Mesenchymal stem cell (in vitro differentiated cells and primary cell): ENCODE data around the gene DGCR8.

ENCODE experiments used
- DNase-seq: peaks from one replicate; pipeline ENCODE4 v3.0.0-alpha.2; 2013
- H2AFZ ChIP-seq: one replicate; pipeline ENCODE4 v1.6.1; 2013; ENCODE audit warnings: low read depth, mild to moderate bottlenecking, control low read depth, inconsistent platforms, low read length, moderate library complexity
- H2AK5ac ChIP-seq: 2 replicates; pipeline ENCODE4 v1.6.1; 2013; ENCODE audit warnings: low read length, moderate library complexity, mild to moderate bottlenecking, inconsistent platforms; ENCODE audit not compliant: severe bottlenecking
- H2BK120ac ChIP-seq: one replicate; pipeline ENCODE4 v1.6.1; 2013; ENCODE audit warnings: low read depth, mild to moderate bottlenecking, inconsistent platforms, low read length, moderate library complexity
- H2BK12ac ChIP-seq, 2 experiments: one replicate each; pipeline ENCODE4 v1.6.1; 2013; ENCODE audit warnings: inconsistent platforms in 2 of 2, low read length in 2 of 2, mild to moderate bottlenecking in 2 of 2, moderate library complexity in 2 of 2, control low read depth in 1 of 2
- H2BK15ac ChIP-seq: one replicate; pipeline ENCODE4 v1.6.1; 2013; ENCODE audit warnings: mild to moderate bottlenecking, low read depth, inconsistent platforms; ENCODE audit not compliant: poor library complexity, severe bottlenecking
- H2BK5ac ChIP-seq: 2 replicates; pipeline ENCODE4 v1.6.1; 2013; ENCODE audit warnings: low read depth, mild to moderate bottlenecking, low read length, control low read depth, inconsistent platforms; ENCODE audit not compliant: poor library complexity, severe bottlenecking
- H3K14ac ChIP-seq, 2 experiments: one replicate each; pipeline ENCODE4 v1.6.1; 2013; ENCODE audit warnings: inconsistent platforms in 2 of 2, low read length in 2 of 2, control low read depth in 1 of 2, mild to moderate bottlenecking in 1 of 2, moderate library complexity in 1 of 2
- H3K18ac ChIP-seq, 2 experiments: one replicate each; pipeline ENCODE4 v1.6.1; 2013; ENCODE audit warnings: inconsistent platforms in 2 of 2, low read length in 2 of 2, control low read depth in 1 of 2, low read depth in 1 of 2, mild to moderate bottlenecking in 1 of 2
- H3K23ac ChIP-seq, 2 experiments: one replicate each; pipeline ENCODE4 v1.6.1; 2013; ENCODE audit warnings: inconsistent platforms in 2 of 2, low read length in 2 of 2, mild to moderate bottlenecking in 2 of 2, moderate library complexity in 2 of 2, control low read depth in 1 of 2
- H3K27ac ChIP-seq: 2 replicates; pipeline ENCODE4 v1.5.1; 2013; ENCODE audit warnings: mild to moderate bottlenecking, moderate library complexity, low read length, control low read depth, inconsistent platforms; ENCODE audit not compliant: poor library complexity, severe bottlenecking
- H3K27me3 ChIP-seq, 2 experiments: 2 replicates each; pipeline versions ENCODE4 v1.6.1 to v1.7.0; 2013; ENCODE audit warnings: low read length in 2 of 2, mild to moderate bottlenecking in 2 of 2, moderate library complexity in 2 of 2, control low read depth in 1 of 2, inconsistent platforms in 1 of 2; ENCODE audit not compliant: control insufficient read depth in 1 of 2, insufficient read depth in 1 of 2
- H3K36me3 ChIP-seq, 2 experiments: 2 replicates each; pipeline versions ENCODE4 v1.6.1 to v1.7.0; 2013; ENCODE audit warnings: low read length in 2 of 2, control low read depth in 1 of 2, inconsistent platforms in 1 of 2, low read depth in 1 of 2, mild to moderate bottlenecking in 1 of 2; ENCODE audit not compliant: insufficient read depth in 2 of 2, control insufficient read depth in 1 of 2
- H3K4ac ChIP-seq, 2 experiments: one replicate each; pipeline ENCODE4 v1.6.1; 2013; ENCODE audit warnings: inconsistent platforms in 2 of 2, low read length in 2 of 2, mild to moderate bottlenecking in 2 of 2, moderate library complexity in 2 of 2, control low read depth in 1 of 2, low read depth in 1 of 2
- H3K4me1 ChIP-seq: 2 replicates; pipeline ENCODE4 v1.6.1; 2013; ENCODE audit warnings: low read depth, low read length, control low read depth; ENCODE audit not compliant: control insufficient read depth, insufficient read depth
- H3K4me2 ChIP-seq: 2 replicates; pipeline ENCODE4 v1.6.1; 2013; ENCODE audit warnings: low read length, mild to moderate bottlenecking, inconsistent platforms; ENCODE audit not compliant: poor library complexity, severe bottlenecking
- H3K4me3 ChIP-seq, 2 experiments: 2 replicates each; pipeline versions ENCODE4 v1.5.1 to v1.7.0; 2013; ENCODE audit warnings: low read length in 2 of 2, mild to moderate bottlenecking in 2 of 2, control low read depth in 1 of 2, low read depth in 1 of 2; ENCODE audit not compliant: insufficient read depth in 1 of 2
- H3K79me1 ChIP-seq: replicated peaks from 2 replicates; pipeline ENCODE4 v1.6.1; 2013; ENCODE audit warnings: mild to moderate bottlenecking, control low read depth, low read length, inconsistent platforms; ENCODE audit not compliant: poor library complexity, severe bottlenecking
- H3K9ac ChIP-seq: 2 replicates; pipeline ENCODE4 v1.7.0; 2013; ENCODE audit warnings: mild to moderate bottlenecking, low read length, moderate library complexity
- H3K9me3 ChIP-seq: 2 replicates; pipeline ENCODE4 v1.7.0; 2013; ENCODE audit warnings: mild to moderate bottlenecking, low read length; ENCODE audit not compliant: control insufficient read depth
- H4K8ac ChIP-seq: one replicate; pipeline ENCODE4 v1.6.1; 2013; ENCODE audit warnings: inconsistent platforms, mild to moderate bottlenecking, low read length, moderate library complexity
- H4K91ac ChIP-seq: one replicate; pipeline ENCODE4 v1.6.1; 2013; ENCODE audit warnings: mild to moderate bottlenecking, low read length, inconsistent platforms
- WGBS: methylation state at CpG from one replicate; pipeline ENCODE4 v1.1.7; 2013; ENCODE audit warnings: mixed read lengths; 5-methylcytosine and 5-hydroxymethylcytosine counted together

The DGCR8 gene

DNA sequence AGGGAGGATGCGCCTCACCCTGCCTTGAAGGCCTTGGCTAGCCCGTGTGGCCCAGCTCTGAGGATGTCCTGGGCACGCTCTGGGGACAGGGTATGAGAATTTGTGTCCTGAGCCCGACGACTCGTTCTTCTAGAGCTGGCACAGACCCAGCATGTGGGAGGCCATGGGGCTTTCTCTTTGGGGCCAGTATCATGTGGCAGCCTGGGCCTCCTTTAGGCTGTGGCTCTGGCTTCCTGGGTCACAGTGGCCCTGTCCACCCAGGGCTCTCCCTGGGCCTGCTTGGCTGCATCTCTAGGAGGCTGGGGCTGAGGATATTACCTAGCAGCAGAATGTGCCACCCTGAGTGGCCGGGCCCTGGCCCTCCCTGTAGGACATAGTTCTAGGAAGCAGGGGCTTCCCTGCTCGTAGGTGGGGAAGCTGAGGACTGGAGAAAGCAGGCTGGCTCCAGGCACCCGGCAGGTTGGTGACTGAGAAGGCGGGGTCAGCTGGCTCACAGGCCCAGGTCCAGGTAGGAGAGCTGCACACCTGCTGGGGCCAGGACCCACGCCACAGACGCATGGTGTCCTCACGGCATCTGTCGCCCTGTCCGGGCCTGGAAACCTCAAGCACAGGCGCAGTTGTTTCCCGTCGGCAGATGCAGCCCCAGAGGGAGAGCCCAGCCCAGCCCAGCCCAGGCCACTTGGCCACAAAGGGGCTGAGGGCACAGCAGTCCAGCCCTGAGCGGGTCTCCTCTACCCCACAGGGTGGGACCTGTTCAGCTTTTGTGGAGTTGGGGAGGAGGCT is 64.0 kb downstream of the DGCR8 start:
- H2BK120ac ChIP-seq = no peak overlapping the region
- WGBS = 94% methylated on average over 19 of the region's 19 CpGs

DNA sequence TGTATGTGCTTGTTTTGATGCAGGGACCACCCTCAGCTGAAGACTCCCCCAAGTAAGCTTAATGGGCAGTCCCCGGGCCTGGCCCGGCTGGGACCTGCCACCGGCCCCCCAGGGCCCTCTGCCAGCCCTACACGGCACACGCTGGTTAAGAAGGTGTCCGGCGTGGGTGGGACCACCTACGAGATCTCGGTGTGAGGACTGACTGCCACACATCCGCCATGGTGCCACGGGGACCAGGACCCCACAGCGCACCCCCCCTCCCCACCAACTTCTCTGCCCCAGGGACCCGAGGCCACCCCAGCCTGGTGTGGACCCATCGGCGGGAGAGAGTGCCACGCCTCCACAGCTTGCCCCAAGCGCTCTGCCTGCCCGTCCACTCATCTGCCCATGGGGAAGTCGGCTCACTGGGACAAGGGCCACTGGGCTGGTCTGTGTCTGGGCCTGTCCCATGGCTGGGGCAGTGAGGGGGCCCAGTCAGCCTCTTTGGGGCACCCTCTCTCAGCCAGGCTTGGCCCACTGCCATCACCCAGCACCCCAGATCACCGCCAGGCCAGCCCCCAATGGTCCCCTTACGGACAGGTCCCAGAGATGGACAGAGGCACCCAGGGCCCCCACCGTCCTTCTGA is 65.3 kb downstream of the DGCR8 start:
- Histone ChIP-seq H3K27ac (no peak overlapping the region), H3K36me3 (peaks cover 8 to 73% of the 10 kb centered on the region in 2 experiments), H2BK120ac (no peak overlapping the region), H3K14ac (no peak overlapping the region), H3K4me3 (no peak overlapping the region), H2BK15ac (no peak overlapping the region), H3K23ac (no peak overlapping the region), H2BK12ac (no peak overlapping the region), H2AK5ac (no peak overlapping the region), H2AFZ (no peak overlapping the region), H3K4me2 (no peak overlapping the region), H3K4ac (no peak overlapping the region), H3K27me3 (no peaks in the 10 kb centered on the region), H4K91ac (no peak overlapping the region), H3K9ac (no peak overlapping the region), H3K9me3 (no peaks in the 10 kb centered on the region), H3K18ac (no peak overlapping the region), H2BK5ac (no peak overlapping the region), H3K4me1 (peaks cover 49% of the 10 kb centered on the region), H3K79me1 (peaks cover 32% of the 10 kb centered on the region), H4K8ac (no peak overlapping the region)
- no peak for DNase-seq
- 96% methylated on average over 22 of the region's 22 CpGs for WGBS

More for the DNA sequence above, 64.0 kb downstream of the DGCR8 start:
- no peak overlapping the region for H3K9ac ChIP-seq
- no peak overlapping the region for H3K27ac ChIP-seq
- peaks cover 44% of the 10 kb centered on the region for H3K79me1 ChIP-seq
- no peak overlapping the region for H3K18ac ChIP-seq
- H4K91ac ChIP-seq = no peak overlapping the region
- H3K4ac ChIP-seq = no peak overlapping the region
- H4K8ac ChIP-seq = no peak overlapping the region
- H2BK5ac ChIP-seq = no peak overlapping the region
- no peaks in the 10 kb centered on the region for H3K9me3 ChIP-seq
- H3K27me3 ChIP-seq = no peaks in the 10 kb centered on the region
- no peak overlapping the region for H3K14ac ChIP-seq
- H3K23ac ChIP-seq = no peak overlapping the region
- H3K4me2 ChIP-seq = no peak overlapping the region
- H2BK15ac ChIP-seq = peak overlapping the region; percentile 26
- peaks cover 49% of the 10 kb centered on the region for H3K4me1 ChIP-seq
- H2AK5ac ChIP-seq = peak overlapping the region; percentile 27
- H3K4me3 ChIP-seq = no peak overlapping the region
- no peak overlapping the region for H2AFZ ChIP-seq
- H2BK12ac ChIP-seq = no peak overlapping the region
- H3K36me3 ChIP-seq = peaks cover 18 to 78% of the 10 kb centered on the region in 2 experiments
- no peak for DNase-seq

DNA sequence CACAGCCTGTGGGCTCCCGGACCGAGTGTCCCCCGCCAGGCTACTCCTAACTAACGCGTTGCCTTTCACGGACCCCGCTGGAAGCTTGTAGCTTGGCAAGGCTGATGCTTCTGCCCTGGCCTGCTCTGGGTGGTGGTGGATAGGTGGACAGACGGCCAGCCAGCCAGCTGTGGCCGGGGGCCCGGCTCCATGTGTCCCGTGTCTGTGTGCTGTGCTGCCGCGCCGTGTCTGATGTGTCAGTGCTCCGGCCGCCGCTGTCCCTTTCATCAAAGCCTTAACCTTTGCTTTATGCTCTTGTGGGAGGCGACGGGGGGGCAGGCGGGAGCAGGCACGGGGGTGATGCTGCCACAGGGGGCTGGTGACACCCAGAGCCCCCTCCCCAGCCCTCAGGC is 65.8 kb downstream of the DGCR8 start:
- H3K9me3 ChIP-seq = no peaks in the 10 kb centered on the region
- no peak overlapping the region for H2BK120ac ChIP-seq
- no peak overlapping the region for H3K23ac ChIP-seq
- H3K36me3 ChIP-seq = peaks cover 8 to 68% of the 10 kb centered on the region in 2 experiments
- no peak for DNase-seq
- peaks cover 44% of the 10 kb centered on the region for H3K4me1 ChIP-seq
- H3K27me3 ChIP-seq = no peaks in the 10 kb centered on the region
- no peak overlapping the region for H2BK5ac ChIP-seq
- H2AK5ac ChIP-seq = no peak overlapping the region
- no peak overlapping the region for H3K9ac ChIP-seq
- H4K91ac ChIP-seq = no peak overlapping the region
- no peak overlapping the region for H2AFZ ChIP-seq
- peaks cover 28% of the 10 kb centered on the region for H3K79me1 ChIP-seq
- H3K18ac ChIP-seq = no peak overlapping the region
- no peak overlapping the region for H3K4me3 ChIP-seq
- no peak overlapping the region for H2BK15ac ChIP-seq
- 93% methylated on average over 21 of the region's 21 CpGs for WGBS
- H3K4me2 ChIP-seq = no peak overlapping the region
- no peak overlapping the region for H3K14ac ChIP-seq
- no peak overlapping the region for H4K8ac ChIP-seq
- H2BK12ac ChIP-seq = no peak overlapping the region
- H3K4ac ChIP-seq = no peak overlapping the region
- H3K27ac ChIP-seq = no peak overlapping the region

GRCh38 chr22:20146777-20147176 is 66.7 kb downstream of the DGCR8 start:
- Histone ChIP-seq H3K9ac (no peak overlapping the region), H3K4me3 (no peak overlapping the region), H3K23ac (no peak overlapping the region), H3K9me3 (no peaks in the 10 kb centered on the region), H3K4me1 (peaks cover 35% of the 10 kb centered on the region), H3K4me2 (no peak overlapping the region), H2AK5ac (no peak overlapping the region), H3K4ac (no peak overlapping the region), H4K8ac (no peak overlapping the region), H3K27ac (no peak overlapping the region), H2AFZ (no peak overlapping the region), H2BK12ac (no peak overlapping the region), H2BK5ac (no peak overlapping the region), H3K14ac (no peak overlapping the region), H3K27me3 (no peaks in the 10 kb centered on the region), H3K18ac (no peak overlapping the region), H2BK15ac (no peak overlapping the region), H2BK120ac (no peak overlapping the region), H3K36me3 (peaks cover 8 to 63% of the 10 kb centered on the region in 2 experiments), H4K91ac (no peak overlapping the region), H3K79me1 (peaks cover 28% of the 10 kb centered on the region)
- DNase-seq = no peak
- WGBS = 91% methylated on average over 22 of the region's 22 CpGs
